ENCODE data around the gene ZEB2.

GRCh38 chr2:144459937-144460336 lies 60.0 kb downstream of the ZEB2 start:
- TF ChIP-seq, protein P1, sequence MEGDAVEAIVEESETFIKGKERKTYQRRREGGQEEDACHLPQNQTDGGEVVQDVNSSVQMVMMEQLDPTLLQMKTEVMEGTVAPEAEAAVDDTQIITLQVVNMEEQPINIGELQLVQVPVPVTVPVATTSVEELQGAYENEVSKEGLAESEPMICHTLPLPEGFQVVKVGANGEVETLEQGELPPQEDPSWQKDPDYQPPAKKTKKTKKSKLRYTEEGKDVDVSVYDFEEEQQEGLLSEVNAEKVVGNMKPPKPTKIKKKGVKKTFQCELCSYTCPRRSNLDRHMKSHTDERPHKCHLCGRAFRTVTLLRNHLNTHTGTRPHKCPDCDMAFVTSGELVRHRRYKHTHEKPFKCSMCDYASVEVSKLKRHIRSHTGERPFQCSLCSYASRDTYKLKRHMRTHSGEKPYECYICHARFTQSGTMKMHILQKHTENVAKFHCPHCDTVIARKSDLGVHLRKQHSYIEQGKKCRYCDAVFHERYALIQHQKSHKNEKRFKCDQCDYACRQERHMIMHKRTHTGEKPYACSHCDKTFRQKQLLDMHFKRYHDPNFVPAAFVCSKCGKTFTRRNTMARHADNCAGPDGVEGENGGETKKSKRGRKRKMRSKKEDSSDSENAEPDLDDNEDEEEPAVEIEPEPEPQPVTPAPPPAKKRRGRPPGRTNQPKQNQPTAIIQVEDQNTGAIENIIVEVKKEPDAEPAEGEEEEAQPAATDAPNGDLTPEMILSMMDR (conservative IDR thresholded peaks at IDR 0.05; ENCODE audit: low read length): no peak
- TF ChIP-seq EZH2phosphoT487 (IDR thresholded peaks at IDR 0.05; ENCODE audit: borderline replicate concordance, low read depth, low read length): no peak

Data from OCI-LY7 (cell line).